Rectal smooth muscle tissue (tissue), 1 donor: ENCODE measurements around the gene STX18.

Source experiments
- H3K27ac ChIP-seq: one replicate; pipeline ENCODE4 v1.7.0; 2013; ENCODE audit warnings: low read depth, low read length, inconsistent platforms
- H3K27me3 ChIP-seq: one replicate; pipeline ENCODE4 v1.7.0; 2013; ENCODE audit warnings: low read length; ENCODE audit not compliant: control insufficient read depth, insufficient read depth
- H3K36me3 ChIP-seq: one replicate; pipeline ENCODE4 v1.7.0; 2013; ENCODE audit warnings: low read length; ENCODE audit not compliant: control insufficient read depth, insufficient read depth
- H3K4me1 ChIP-seq: one replicate; pipeline ENCODE4 v1.7.0; 2013; ENCODE audit warnings: low read length; ENCODE audit not compliant: control insufficient read depth, insufficient read depth
- H3K4me3 ChIP-seq: one replicate; pipeline ENCODE4 v1.7.0; 2013; ENCODE audit warnings: low read length
- H3K9ac ChIP-seq: one replicate; pipeline ENCODE4 v1.7.0; 2013; ENCODE audit warnings: low read length

STX18 gene

DNA sequence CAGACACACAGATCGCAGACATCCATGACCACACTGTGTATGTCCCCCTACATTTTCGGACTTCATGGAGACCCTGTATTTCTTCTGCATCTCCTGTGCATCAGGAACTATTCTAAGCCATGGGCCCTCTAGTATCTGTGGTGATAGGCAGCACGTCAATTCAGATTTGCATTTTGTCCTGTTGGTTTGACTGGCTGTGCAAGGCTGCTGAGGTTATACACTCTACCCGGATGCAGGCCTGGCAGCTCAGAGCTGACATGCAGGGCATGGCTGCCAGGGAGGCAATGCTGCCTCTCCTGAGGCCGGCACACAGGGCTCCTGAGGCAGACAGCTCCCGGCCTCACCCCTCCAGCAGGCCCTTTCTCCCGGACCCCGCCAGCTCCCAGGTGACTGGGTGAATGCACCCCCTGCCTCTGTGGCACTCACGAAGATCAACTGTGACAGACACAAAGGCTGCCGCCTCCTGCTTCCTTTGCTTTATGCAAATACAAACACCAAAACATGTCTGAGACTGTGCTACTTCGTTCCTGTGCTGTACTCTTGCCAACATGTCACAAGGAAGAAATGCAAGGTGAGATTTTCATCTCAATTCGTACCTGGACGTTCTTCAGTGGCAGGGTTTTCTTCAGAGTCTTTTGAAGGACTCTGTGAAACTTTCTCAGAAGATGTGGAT is 103.9 kb downstream of the STX18 start:
- peaks cover 13% of the 10 kb centered on the region for H3K36me3 ChIP-seq
- no peaks in the 10 kb centered on the region for H3K27me3 ChIP-seq
- H3K4me3 ChIP-seq: no peak overlapping the region
- no peaks in the 10 kb centered on the region for H3K4me1 ChIP-seq
- H3K9ac ChIP-seq: no peak overlapping the region
- H3K27ac ChIP-seq: no peak overlapping the region

- Histone ChIP-seq H3K27ac (no peak overlapping the region), H3K9ac (no peak overlapping the region), H3K4me3 (no peak overlapping the region), H3K36me3 (peaks cover 13% of the 10 kb centered on the region), H3K4me1 (no peaks in the 10 kb centered on the region), H3K27me3 (no peaks in the 10 kb centered on the region)
Measured at GRCh38 chr4:4436244-4436823, 105.5 kb downstream of the STX18 start.

- Histone ChIP-seq H3K36me3 (peaks cover 13% of the 10 kb centered on the region), H3K9ac (no peak overlapping the region), H3K4me1 (no peaks in the 10 kb centered on the region), H3K27ac (no peak overlapping the region), H3K4me3 (no peak overlapping the region), H3K27me3 (no peaks in the 10 kb centered on the region)
Measured at GRCh38 chr4:4433941-4434340, 107.9 kb downstream of the STX18 start.

DNA sequence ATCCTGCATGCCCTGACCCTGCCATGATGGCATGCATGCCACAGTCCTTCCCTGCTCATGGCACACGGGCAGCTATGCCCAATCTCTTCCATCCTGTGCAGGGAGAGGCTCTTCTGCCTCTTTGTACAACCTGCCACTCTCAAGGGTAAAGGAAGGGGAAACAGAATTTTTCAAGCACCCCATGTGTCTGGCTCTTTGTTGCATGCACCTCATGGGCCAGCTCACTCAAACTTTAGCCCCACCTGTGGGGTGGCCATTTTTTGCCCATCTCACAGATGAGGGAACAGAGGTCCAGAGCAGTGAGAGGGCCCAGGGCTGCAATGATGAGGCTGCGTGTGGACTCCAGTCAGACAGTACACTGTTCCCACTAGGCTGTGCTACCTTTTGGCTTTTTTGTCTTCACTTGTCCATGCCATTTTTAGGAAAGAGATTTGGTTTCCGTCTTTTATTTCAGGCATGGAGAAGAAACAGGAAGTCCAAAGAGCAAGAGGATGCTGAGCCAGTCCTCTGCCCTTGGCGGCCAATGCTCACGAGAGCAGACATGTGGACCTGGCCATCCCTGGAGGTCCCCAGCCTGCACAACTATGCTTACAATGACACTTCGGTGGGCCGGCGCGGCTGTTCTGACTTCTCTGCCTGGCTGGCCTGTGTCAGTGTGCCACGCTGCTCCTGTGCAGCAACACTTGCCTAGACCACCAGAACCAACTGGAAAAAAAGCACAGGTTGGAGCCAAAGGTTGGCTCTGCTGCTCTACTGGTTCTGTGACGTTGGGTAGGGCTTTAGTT is 109.3 kb downstream of the STX18 start:
- no peak overlapping the region for H3K27ac ChIP-seq
- H3K4me3 ChIP-seq: no peak overlapping the region
- no peak overlapping the region for H3K9ac ChIP-seq
- peaks cover 12% of the 10 kb centered on the region for H3K36me3 ChIP-seq
- H3K4me1 ChIP-seq: no peaks in the 10 kb centered on the region
- H3K27me3 ChIP-seq: no peaks in the 10 kb centered on the region

GRCh38 chr4:4430492-4431195 is 111.2 kb downstream of the STX18 start:
- H3K36me3 ChIP-seq: peaks cover 12% of the 10 kb centered on the region
- H3K4me1 ChIP-seq: no peaks in the 10 kb centered on the region
- H3K4me3 ChIP-seq: no peak overlapping the region
- H3K9ac ChIP-seq: no peak overlapping the region
- H3K27me3 ChIP-seq: no peaks in the 10 kb centered on the region
- H3K27ac ChIP-seq: no peak overlapping the region

- H3K27ac ChIP-seq: no peak overlapping the region
Measured at GRCh38 chr4:4428966-4429875, 112.6 kb downstream of the STX18 start.

GRCh38 chr4:4427886-4428285 is 114.0 kb downstream of the STX18 start:
- Histone ChIP-seq H3K4me3 (no peak overlapping the region), H3K27ac (no peak overlapping the region), H3K27me3 (no peaks in the 10 kb centered on the region), H3K9ac (no peak overlapping the region), H3K4me1 (no peaks in the 10 kb centered on the region), H3K36me3 (peaks cover 13% of the 10 kb centered on the region)

More at GRCh38 chr4:4428966-4429875, 112.6 kb downstream of the STX18 start:
- H3K4me1 ChIP-seq: no peaks in the 10 kb centered on the region
- no peaks in the 10 kb centered on the region for H3K27me3 ChIP-seq
- peaks cover 9% of the 10 kb centered on the region for H3K36me3 ChIP-seq
- no peak overlapping the region for H3K9ac ChIP-seq
- H3K4me3 ChIP-seq: no peak overlapping the region

GRCh38 chr4:4427121-4427870 is 114.6 kb downstream of the STX18 start:
- Histone ChIP-seq H3K4me3 (no peak overlapping the region), H3K4me1 (no peaks in the 10 kb centered on the region), H3K27ac (no peak overlapping the region), H3K9ac (no peak overlapping the region), H3K36me3 (peaks cover 13% of the 10 kb centered on the region), H3K27me3 (no peaks in the 10 kb centered on the region)

- no peaks in the 10 kb centered on the region for H3K27me3 ChIP-seq
- peaks cover 15% of the 10 kb centered on the region for H3K36me3 ChIP-seq
- no peak overlapping the region for H3K27ac ChIP-seq
- no peak overlapping the region for H3K9ac ChIP-seq
- no peak overlapping the region for H3K4me3 ChIP-seq
- H3K4me1 ChIP-seq: no peaks in the 10 kb centered on the region
Measured at GRCh38 chr4:4426511-4427120, 115.2 kb downstream of the STX18 start.

GRCh38 chr4:4425696-4426095 is 116.2 kb downstream of the STX18 start:
- no peak overlapping the region for H3K9ac ChIP-seq
- no peaks in the 10 kb centered on the region for H3K4me1 ChIP-seq
- no peak overlapping the region for H3K4me3 ChIP-seq
- H3K27me3 ChIP-seq: no peaks in the 10 kb centered on the region
- H3K36me3 ChIP-seq: peaks cover 15% of the 10 kb centered on the region
- no peak overlapping the region for H3K27ac ChIP-seq

DNA sequence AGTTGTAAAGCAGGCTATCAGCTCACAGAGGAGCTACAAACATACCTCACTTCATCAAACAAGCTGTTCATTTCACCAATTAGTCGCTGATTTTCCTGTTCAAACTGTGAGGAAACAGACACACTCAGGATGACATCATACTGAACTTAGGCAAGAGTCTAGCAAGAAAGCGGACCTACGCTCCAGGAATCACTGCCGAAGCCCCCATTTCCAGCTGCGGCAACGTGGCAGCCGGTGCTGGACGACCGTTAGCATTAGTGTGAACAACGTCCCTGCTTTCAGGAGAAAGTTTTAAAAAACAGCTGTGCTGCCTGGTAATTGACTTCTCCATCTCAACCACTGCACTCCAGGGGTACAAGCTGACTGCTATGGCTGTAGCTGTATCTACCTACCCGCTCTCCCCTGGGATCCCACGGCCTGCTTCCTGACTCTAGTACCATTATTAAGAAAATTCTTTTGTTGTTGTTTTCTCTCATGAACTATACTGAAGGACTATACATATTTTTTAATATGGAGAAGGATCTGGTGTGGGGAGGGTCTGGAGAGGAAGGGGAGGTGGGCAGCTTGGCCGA is 116.6 kb downstream of the STX18 start:
- Histone ChIP-seq H3K36me3 (peaks cover 20% of the 10 kb centered on the region), H3K9ac (no peak overlapping the region), H3K4me1 (no peaks in the 10 kb centered on the region), H3K4me3 (no peak overlapping the region), H3K27me3 (no peaks in the 10 kb centered on the region), H3K27ac (no peak overlapping the region)
